ENCODE results near the gene MAN2B2.

The MAN2B2 gene

DNA sequence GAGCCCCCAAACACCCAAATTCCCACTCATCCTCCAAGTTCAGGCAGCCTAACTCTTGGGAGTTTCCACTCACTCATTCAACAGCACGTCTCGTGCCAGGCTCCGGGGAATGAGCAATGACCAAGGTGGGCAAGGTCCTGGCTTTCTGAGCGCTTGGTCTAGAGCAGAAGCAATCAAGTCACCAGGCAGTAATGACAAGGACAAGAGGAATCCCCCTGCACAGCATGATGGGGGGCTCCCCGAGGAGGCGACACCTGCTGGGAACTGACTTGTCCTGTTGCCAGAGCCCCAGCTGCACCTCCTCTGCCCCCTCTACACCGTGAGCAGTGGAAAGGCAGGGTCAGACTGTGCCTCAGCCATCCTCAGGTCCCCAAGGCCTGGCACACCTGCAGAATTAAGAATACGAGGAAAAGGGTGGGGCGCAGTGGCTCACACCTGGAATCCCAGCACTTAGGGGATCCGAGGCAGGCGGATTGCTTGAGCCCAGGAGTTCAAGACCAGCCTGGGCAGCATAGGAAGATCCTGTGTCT is 39.8 kb downstream of the MAN2B2 start:
- H3K27ac Mint-ChIP-seq = no peak overlapping the region

DNA sequence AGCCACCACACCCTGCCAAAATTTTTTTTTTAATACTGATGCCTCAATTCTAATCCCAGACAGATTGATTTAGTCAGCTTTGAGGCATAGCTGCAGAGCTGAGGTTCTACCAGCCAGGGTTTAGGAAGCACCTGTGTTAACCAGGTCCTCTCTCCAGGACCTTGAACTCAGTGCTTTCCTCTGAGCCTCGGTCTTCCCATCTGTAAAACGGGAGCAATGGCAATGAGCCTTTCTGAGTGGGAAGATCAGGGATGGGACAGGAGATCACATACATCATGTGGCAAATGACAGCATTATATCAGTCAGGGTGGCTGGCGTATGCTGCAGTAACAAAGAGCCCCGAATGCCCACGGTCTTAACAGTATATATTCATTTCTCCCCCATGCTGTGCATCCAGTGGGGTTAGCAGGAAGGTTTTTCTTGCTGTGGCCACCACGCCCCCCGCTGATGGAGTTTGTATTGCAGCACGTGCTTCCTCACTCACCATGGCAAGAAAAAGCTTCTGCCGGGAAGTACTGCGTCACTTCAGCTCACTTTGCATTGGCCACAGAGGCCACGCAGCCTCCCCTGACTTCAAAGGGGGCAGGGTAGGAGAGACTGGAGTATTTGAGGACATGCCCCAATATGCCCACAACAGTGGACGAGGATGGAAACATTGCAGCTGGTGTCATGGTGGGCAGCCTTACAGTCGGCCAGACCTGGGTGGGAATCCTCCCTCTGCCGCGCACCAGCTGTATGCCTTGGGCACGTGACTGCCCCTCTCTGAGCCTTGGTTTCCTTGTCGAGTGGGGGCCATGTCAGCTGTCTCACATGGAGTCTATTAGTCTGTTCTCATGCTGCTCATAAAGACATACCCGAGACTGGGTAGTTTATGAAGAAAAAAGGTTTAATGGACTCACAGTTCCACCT is 41.4 kb downstream of the MAN2B2 start:
- H3K36me3 Mint-ChIP-seq (ENCODE audit: low read depth) = peaks cover 100% of the 10 kb centered on the region
- no peaks in the 10 kb centered on the region for H3K4me1 Mint-ChIP-seq (ENCODE audit: low read depth)
- no peak overlapping the region for H3K27ac Mint-ChIP-seq
- H3K27me3 Mint-ChIP-seq = no peaks in the 10 kb centered on the region
- intact Hi-C loops (cut with micrococcal nuclease) = no loop called here
- H3K4me3 Mint-ChIP-seq = no peak overlapping the region
- H3K9me3 Mint-ChIP-seq = no peaks in the 10 kb centered on the region

More for the DNA sequence above, 39.8 kb downstream of the MAN2B2 start:
- Mint-ChIP-seq H3K4me1 (ENCODE audit: low read depth) (no peaks in the 10 kb centered on the region), H3K36me3 (ENCODE audit: low read depth) (peaks cover 100% of the 10 kb centered on the region), H3K9me3 (no peaks in the 10 kb centered on the region), H3K27me3 (no peaks in the 10 kb centered on the region), H3K4me3 (no peak overlapping the region)
- intact Hi-C loops (cut with micrococcal nuclease) = no loop called here

DNA sequence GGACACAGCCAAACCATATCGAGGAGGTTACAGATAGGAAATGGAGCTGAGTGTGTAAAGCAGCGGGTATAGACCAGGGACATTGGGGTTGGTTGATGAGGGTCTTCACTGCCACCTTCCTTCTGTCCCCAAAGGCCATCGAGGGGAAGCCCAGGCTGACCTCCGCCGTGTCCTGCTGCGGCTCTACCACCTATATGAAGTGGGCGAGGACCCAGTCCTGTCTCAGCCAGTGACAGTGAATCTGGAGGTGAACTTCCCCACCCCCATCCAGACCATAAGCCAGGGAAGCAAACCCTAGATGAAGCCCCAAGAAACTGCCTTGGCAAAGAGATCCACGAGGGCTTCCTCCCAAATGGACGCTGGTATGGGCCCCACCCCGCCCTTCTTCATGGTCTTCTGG is 42.3 kb downstream of the MAN2B2 start:
- H3K36me3 Mint-ChIP-seq (ENCODE audit: low read depth) = peaks cover 99% of the 10 kb centered on the region
- intact Hi-C loops (cut with micrococcal nuclease) = no loop called here
- no peaks in the 10 kb centered on the region for H3K4me1 Mint-ChIP-seq (ENCODE audit: low read depth)
- no peak overlapping the region for H3K4me3 Mint-ChIP-seq
- H3K27ac Mint-ChIP-seq = no peak overlapping the region
- no peaks in the 10 kb centered on the region for H3K27me3 Mint-ChIP-seq
- H3K9me3 Mint-ChIP-seq = no peaks in the 10 kb centered on the region

DNA sequence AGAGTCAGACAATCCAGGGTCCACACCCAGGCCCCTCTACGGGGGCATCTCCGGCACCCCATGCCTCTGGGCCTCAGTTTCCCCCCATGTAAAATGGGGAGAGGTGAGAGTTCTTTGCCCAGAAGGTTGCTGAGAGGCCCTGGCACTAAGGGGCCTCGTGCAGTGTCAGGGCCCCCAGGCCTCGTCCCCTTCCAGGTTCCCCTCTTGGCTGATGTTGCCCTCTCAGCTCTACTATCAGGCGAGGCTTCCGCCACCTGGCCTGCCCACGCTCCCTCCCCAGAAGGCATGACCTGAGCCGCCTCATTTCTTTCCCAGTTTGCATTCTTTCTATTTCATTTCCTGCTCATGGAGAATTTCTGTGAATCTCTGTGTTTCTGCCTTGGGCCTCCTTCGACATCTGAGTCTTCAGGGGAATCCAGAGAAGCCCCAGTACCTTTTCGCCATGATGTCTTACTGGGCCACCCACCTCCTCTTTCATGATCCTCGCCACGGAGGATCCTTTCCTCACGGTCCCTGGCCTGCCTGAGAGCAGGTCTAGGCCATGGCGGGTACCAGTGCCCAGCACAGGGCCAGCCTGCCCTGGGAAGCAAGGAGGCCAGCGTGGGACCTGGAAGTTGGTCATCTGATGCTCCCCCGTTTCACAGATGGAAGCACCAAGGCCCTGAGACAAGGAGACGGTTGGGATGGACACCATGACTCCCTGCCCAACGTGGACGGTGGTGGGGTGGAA is 43.6 kb downstream of the MAN2B2 start:
- H3K36me3 Mint-ChIP-seq (ENCODE audit: low read depth) = peaks cover 86% of the 10 kb centered on the region
- no peak overlapping the region for H3K4me3 Mint-ChIP-seq
- no peaks in the 10 kb centered on the region for H3K4me1 Mint-ChIP-seq (ENCODE audit: low read depth)

DNA sequence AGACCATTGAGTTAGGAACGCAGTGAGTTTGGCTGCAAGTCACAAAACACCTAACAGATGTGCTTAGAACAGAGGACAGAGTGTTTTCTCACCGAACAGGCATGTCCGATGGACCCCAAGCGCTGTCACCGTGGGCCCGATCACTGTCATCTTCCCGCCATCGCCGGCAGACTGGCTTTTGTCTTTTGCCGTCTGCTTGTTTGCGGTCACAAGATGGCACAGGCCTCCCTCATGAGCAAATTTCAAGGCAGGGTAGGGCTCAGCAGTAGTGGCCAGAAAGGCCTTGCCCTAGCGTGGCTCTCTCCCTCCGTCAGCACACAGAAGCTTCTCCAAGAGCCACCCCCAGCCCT is 44.1 kb downstream of the MAN2B2 start:
- intact Hi-C loops (cut with micrococcal nuclease) = no loop called here
- Mint-ChIP-seq H3K4me3 (no peak overlapping the region), H3K4me1 (ENCODE audit: low read depth) (no peaks in the 10 kb centered on the region), H3K9me3 (no peaks in the 10 kb centered on the region), H3K36me3 (ENCODE audit: low read depth) (peaks cover 80% of the 10 kb centered on the region), H3K27me3 (no peaks in the 10 kb centered on the region), H3K27ac (no peak overlapping the region)

More for the DNA sequence above, 43.6 kb downstream of the MAN2B2 start:
- intact Hi-C loops (cut with micrococcal nuclease) = no loop called here
- H3K9me3 Mint-ChIP-seq = no peaks in the 10 kb centered on the region
- H3K27me3 Mint-ChIP-seq = no peaks in the 10 kb centered on the region
- H3K27ac Mint-ChIP-seq = no peak overlapping the region

DNA sequence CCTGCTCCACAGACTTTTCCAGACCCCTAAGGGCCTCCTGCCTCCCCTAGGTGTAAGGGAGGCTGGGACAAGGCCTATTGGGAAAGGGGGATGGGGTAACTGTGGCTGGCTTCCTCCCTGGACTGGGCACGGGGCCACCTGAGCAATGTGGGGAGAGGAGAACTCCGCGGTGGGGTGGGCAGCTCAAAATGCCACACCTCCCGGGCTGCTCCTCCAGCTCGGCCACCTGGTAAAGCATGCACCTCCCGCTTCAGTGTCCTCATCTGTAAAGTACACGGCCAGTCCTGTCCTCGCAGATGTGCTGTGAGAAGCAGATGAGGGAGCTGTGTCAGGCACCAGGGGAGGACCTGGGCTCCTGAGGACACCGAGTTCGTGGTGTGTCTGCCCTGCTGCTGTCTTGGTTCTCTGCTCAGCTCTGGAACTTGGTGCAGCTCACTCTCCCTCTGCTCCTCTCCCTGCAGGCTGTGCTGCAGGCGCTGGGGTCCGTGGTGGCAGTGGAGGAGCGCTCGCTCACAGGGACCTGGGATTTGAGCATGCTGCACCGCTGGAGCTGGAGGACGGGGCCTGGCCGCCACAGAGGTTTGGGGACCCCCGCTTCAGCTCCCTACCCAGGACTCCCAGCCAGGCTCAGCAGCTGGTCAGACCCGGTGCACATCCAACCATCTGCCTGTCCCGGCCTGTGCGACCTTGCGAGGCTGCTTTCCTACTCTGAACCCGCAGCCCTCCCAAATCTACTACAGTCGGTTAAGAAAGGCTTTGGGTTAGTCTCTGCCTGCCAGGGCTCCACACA is 44.7 kb downstream of the MAN2B2 start:
- no peak overlapping the region for H3K4me3 Mint-ChIP-seq
- peaks cover 75% of the 10 kb centered on the region for H3K36me3 Mint-ChIP-seq (ENCODE audit: low read depth)
- H3K4me1 Mint-ChIP-seq (ENCODE audit: low read depth) = no peaks in the 10 kb centered on the region
- intact Hi-C loops (cut with micrococcal nuclease) = no loop called here
- H3K9me3 Mint-ChIP-seq = no peaks in the 10 kb centered on the region
- H3K27me3 Mint-ChIP-seq = no peaks in the 10 kb centered on the region
- H3K27ac Mint-ChIP-seq = no peak overlapping the region

DNA sequence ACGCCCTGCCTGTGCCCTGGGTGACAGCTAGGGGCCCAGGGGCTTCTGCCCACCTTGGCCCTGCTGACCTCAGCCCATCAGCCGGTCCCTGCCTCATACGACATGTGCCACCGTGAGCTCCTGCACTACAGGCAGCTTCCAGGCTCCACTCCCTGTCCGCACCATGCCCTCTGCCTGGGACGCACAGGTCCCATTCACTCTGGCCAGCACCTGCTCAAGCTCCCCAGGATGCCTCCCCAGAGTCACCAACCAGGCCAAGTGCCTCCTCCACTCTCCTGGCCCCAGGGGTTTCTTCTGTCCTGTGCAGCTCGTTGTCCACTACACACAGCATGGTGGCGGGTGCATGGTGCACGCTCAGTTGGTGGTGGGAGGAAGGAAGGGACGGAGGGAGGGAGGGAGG is 45.3 kb downstream of the MAN2B2 start:
- H3K4me1 Mint-ChIP-seq (ENCODE audit: low read depth) = no peaks in the 10 kb centered on the region
- H3K27me3 Mint-ChIP-seq = no peaks in the 10 kb centered on the region
- intact Hi-C loops (cut with micrococcal nuclease) = no loop called here
- H3K27ac Mint-ChIP-seq = no peak overlapping the region
- no peaks in the 10 kb centered on the region for H3K9me3 Mint-ChIP-seq
- no peak overlapping the region for H3K4me3 Mint-ChIP-seq
- peaks cover 68% of the 10 kb centered on the region for H3K36me3 Mint-ChIP-seq (ENCODE audit: low read depth)

DNA sequence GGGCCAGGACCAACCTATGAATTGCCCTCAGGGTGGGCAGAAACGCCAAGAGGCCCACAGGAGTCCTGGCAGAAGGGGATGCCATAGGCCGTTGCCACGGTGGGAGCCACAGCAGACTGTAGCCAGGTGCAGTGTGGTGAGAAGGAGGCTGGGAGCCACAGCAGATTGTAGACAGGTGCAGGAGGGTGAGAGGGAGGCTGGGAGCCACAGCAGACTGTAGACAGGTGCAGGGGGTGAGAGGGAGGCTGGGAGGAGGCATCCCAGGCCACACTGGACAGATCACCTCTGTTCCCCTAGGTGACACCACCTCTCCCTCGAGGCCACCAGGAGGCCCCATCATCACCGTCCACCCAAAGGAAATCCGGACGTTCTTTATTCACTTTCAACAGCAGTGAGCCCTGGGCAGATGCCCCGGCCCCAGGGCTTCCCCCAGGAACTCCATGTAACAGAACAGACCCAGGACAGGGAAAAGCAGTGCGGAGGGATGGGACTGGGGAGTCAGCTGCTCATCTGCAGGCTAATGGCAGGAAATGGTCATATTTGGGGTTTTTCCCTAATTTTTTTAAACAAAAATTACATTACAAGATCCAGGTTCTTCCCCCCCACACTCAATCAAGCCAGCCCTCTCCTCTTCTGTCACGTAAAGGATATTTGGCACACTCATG is 46.0 kb downstream of the MAN2B2 start:
- intact Hi-C loops (cut with micrococcal nuclease) = no loop called here
- no peaks in the 10 kb centered on the region for H3K4me1 Mint-ChIP-seq (ENCODE audit: low read depth)

DNA sequence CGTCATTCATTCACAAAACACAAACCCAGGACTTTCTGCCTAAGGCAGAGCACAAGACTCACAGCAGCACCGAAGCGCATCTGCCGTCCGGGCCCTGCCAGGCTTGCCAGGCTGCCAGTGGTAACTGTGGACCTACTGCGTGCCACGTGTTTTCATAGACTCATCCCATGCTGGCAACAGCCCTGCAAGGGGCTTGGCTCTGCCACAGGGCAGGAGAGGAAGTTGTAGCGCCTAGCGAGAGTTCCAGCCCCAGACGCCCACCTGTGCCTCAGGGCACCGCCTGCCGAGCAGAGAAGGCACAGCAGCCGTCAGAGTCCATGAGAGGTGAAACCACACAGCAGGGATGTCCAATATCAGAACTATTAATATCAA is 46.6 kb downstream of the MAN2B2 start:
- Mint-ChIP-seq H3K9me3 (no peaks in the 10 kb centered on the region), H3K4me1 (ENCODE audit: low read depth) (no peaks in the 10 kb centered on the region), H3K4me3 (no peak overlapping the region), H3K36me3 (ENCODE audit: low read depth) (peaks cover 56% of the 10 kb centered on the region), H3K27me3 (no peaks in the 10 kb centered on the region), H3K27ac (no peak overlapping the region)
- intact Hi-C loops (cut with micrococcal nuclease) = no loop called here

More for the DNA sequence above, 46.0 kb downstream of the MAN2B2 start:
- no peak overlapping the region for H3K4me3 Mint-ChIP-seq
- H3K27me3 Mint-ChIP-seq = no peaks in the 10 kb centered on the region
- no peaks in the 10 kb centered on the region for H3K9me3 Mint-ChIP-seq
- no peak overlapping the region for H3K27ac Mint-ChIP-seq
- H3K36me3 Mint-ChIP-seq (ENCODE audit: low read depth) = peaks cover 61% of the 10 kb centered on the region

DNA sequence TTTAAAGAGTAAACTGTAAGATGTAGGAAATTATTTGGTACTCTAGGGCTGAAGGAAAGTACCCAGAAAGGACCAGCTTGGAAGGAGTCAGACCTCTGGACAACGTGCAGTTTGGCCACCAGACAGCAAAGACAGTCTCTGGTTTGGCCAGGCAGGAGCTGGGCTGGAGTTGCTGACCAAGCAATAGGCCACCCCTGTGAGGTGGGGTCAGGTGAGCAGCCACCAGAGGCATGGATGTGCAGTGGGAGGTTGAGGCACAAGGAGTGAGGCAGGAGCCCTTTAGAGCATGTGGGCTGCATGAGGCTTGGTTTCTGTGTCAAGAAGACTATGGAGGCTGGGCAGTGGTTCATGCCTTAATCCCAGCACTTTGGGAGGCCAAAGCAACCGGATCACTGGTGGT is 47.8 kb downstream of the MAN2B2 start:
- intact Hi-C loops (cut with micrococcal nuclease) = no loop called here
- H3K9me3 Mint-ChIP-seq = no peaks in the 10 kb centered on the region
- peaks cover 44% of the 10 kb centered on the region for H3K36me3 Mint-ChIP-seq (ENCODE audit: low read depth)
- H3K27ac Mint-ChIP-seq = no peak overlapping the region
- H3K27me3 Mint-ChIP-seq = no peaks in the 10 kb centered on the region
- no peak overlapping the region for H3K4me3 Mint-ChIP-seq
- H3K4me1 Mint-ChIP-seq (ENCODE audit: low read depth) = no peaks in the 10 kb centered on the region

DNA sequence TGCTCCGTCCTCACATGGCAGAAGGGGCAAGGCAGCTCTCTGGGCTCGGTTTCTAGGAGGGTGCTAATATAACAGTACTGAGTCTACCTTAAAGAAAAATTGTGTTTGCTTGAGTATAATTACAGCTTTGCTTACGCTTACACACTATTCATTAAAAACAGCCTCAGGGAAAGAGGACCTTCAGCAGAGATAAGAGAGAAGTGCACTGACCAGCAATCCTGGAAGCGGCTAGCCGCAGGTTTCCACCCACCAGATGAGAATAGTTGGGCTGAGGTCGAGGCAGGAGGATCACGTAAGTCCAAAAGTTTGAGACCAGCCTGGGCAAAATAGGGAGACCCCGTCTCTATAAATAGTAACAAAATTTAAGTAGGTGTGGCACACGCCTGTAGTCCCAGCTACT is 50.3 kb downstream of the MAN2B2 start:
- Mint-ChIP-seq H3K9me3 (no peaks in the 10 kb centered on the region), H3K36me3 (ENCODE audit: low read depth) (peaks cover 19% of the 10 kb centered on the region), H3K4me3 (no peak overlapping the region), H3K27me3 (no peaks in the 10 kb centered on the region), H3K27ac (no peak overlapping the region), H3K4me1 (ENCODE audit: low read depth) (no peaks in the 10 kb centered on the region)
- intact Hi-C loops (cut with micrococcal nuclease) = no loop called here

DNA sequence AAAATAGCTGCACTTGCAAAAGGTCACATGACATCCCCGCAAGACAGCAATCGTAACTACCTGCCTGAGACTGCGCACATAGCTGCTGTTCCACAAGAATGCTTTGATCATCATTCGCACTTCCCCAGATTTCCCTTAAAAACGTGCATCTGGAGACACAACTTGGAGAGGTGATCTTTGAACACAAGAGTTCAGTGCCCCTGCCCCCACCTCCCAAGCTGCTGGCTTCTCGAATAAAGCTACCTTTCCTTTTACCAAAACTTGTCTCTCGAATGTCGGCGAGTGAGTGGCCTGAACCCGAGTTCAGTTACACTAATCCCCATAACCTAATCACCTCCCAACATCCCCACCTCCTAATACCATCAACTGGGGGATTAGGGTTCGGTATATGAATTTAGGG is 51.1 kb downstream of the MAN2B2 start:
- peaks cover 5% of the 10 kb centered on the region for H3K4me1 Mint-ChIP-seq (ENCODE audit: low read depth)
- no peak overlapping the region for H3K4me3 Mint-ChIP-seq
- H3K27me3 Mint-ChIP-seq = no peaks in the 10 kb centered on the region
- intact Hi-C loops (cut with micrococcal nuclease) = no loop called here
- peaks cover 11% of the 10 kb centered on the region for H3K36me3 Mint-ChIP-seq (ENCODE audit: low read depth)
- H3K27ac Mint-ChIP-seq = no peak overlapping the region
- no peaks in the 10 kb centered on the region for H3K9me3 Mint-ChIP-seq

DNA sequence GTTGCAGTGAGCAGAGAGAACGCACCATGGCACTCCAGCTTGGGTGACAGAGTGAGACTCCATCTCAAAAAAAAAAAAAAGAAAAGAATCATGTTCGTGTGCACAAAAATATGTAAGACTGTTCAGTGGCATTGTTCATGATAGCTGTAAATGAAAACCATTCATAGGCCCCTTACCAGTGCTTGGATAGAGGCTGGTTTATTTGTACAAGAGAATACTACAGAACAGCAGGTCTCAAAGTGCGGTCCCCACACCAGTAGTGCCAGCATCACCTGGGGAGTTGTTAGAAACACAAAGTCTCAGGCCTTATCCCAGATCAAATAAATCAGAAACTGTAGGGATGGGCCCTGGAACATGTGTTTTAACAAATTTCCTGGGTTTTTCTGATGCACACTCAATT is 52.8 kb downstream of the MAN2B2 start:
- Mint-ChIP-seq H3K4me1 (ENCODE audit: low read depth) (peaks cover 5% of the 10 kb centered on the region), H3K9me3 (no peaks in the 10 kb centered on the region), H3K27me3 (no peaks in the 10 kb centered on the region), H3K4me3 (no peak overlapping the region), H3K36me3 (ENCODE audit: low read depth) (no peaks in the 10 kb centered on the region), H3K27ac (no peak overlapping the region)
- intact Hi-C loops (cut with micrococcal nuclease) = no loop called here

Measured in dendritic cell treated with granulocyte-macrophage colony-stimulating factor and Interleukin-4, amounts not matched to agents 40 ng/mL and 50 ng/mL, for 4 days (primary cell).